K562 (cell line): ENCODE data around the gene FBXO48. TPM values are rescaled to one million over a fixed set of nuclear protein-coding genes. Genes with fewer than 3 reads are reported as not detected.

Source experiments
- ADNP ChIP-seq: fragments of 200-800 bp; sonication (Bioruptor generic); IDR thresholded peaks from 2 replicates; pipeline ENCODE4 v1.6.1; 2016; ENCODE audit warnings: missing genetic modification characterization, missing compliant biosample characterization
- ARHGAP35 ChIP-seq: fragments of 450-650 bp; IDR thresholded peaks from 2 replicates; pipeline ENCODE4 v1.6.1; 2018; ENCODE audit not compliant: partially characterized antibody
- ASH1L ChIP-seq: fragments of 450-650 bp; IDR thresholded peaks from 2 replicates; pipeline ENCODE4 v1.6.1; 2018; ENCODE audit warnings: borderline replicate concordance, mild to moderate bottlenecking, low read depth; ENCODE audit not compliant: partially characterized antibody
- E2F3 ChIP-seq: fragments of 250-450 bp; sonication (Bioruptor Pico); IDR thresholded peaks from 2 replicates; pipeline ENCODE4 v1.4.0; 2020; ENCODE audit warnings: mild to moderate bottlenecking
- HCFC1 ChIP-seq: IDR thresholded peaks from 2 replicates; pipeline ENCODE4 v1.6.1; 2012; ENCODE audit warnings: low read depth, low read length, improper control_type of control experiment
- KAT8 ChIP-seq: fragments of 450-650 bp; IDR thresholded peaks from 2 replicates; pipeline ENCODE4 v1.6.1; 2016; ENCODE audit warnings: low read depth, mild to moderate bottlenecking
- MED1 ChIP-seq: sonication (generic); formaldehyde crosslinking; IDR thresholded peaks from 2 replicates; pipeline ENCODE4 v1.8.1; 2023; ENCODE audit warnings: missing genetic modification reagents, borderline replicate concordance
- NCOA1 ChIP-seq: fragments of 450-650 bp; IDR thresholded peaks from 2 replicates; pipeline ENCODE4 v1.6.1; 2016; ENCODE audit warnings: low read depth
- NFE2 ChIP-seq: IDR thresholded peaks from 2 replicates; pipeline ENCODE4 v1.6.1; 2014; ENCODE audit warnings: antibody characterized with exemption, low read depth
- SETDB1 ChIP-seq: IDR thresholded peaks from one replicate; pipeline ENCODE4 v1.6.1; 2012; ENCODE audit warnings: low read length, control low read depth, inconsistent platforms
- TBL1XR1 ChIP-seq, 2 experiments: IDR thresholded peaks; 2 replicates each; pipeline ENCODE4 v1.6.1; 2012; ENCODE audit warnings: improper control_type of control experiment in 2 of 2, low read length in 2 of 2, mild to moderate bottlenecking in 1 of 2
- ZFX ChIP-seq: sonication (generic); formaldehyde crosslinking; IDR thresholded peaks from 2 replicates; pipeline ENCODE4 v1.8.0; 2022; ENCODE audit warnings: mild to moderate bottlenecking, missing genetic modification reagents, moderate library complexity
- ZNF695 ChIP-seq: fragments of 450-650 bp; formaldehyde crosslinking; IDR thresholded peaks from 2 replicates; pipeline ENCODE4 v1.4.0; 2020; ENCODE audit warnings: mild to moderate bottlenecking, moderate library complexity
- ZNF75A ChIP-seq: fragments of 450-650 bp; formaldehyde crosslinking; IDR thresholded peaks from 2 replicates; pipeline ENCODE4 v1.4.0; 2020; ENCODE audit warnings: mild to moderate bottlenecking
- ZNF780A ChIP-seq: fragments of 250-450 bp; sonication (Bioruptor Pico); IDR thresholded peaks from 2 replicates; pipeline ENCODE4 v1.5.0; 2021; ENCODE audit warnings: mild to moderate bottlenecking
- polyA plus RNA-seq, 8 experiments: library from polyadenylated mRNA; depleted of rRNA in 4 of 8; stranded (reverse) in 5 of 8; unstranded in 3 of 8; fragments of >200 nt; fragmentation: Nextera tagmentation in 2 of 8; fragmentation: Illumina TruSeq in 1 of 8; extraction: Ambion mirVana in 2 of 8; extraction: Trizol in 1 of 8; gene quantifications; 2 replicates each; pipeline versions ENCODE4 v1.2.1 to v1.2.3, GENCODE V29; 2011 to 2014; ENCODE audit warnings: inconsistent platforms in 1 of 8, missing spikeins in 1 of 8
- total RNA-seq, 7 experiments: library from RNA; depleted of rRNA in 6 of 7; stranded (reverse); fragments of >200 nt in 6 of 7; fragmentation: Illumina TruSeq in 2 of 7; extraction: Trizol in 2 of 7; gene quantifications; 2 replicates each; pipeline versions ENCODE4 v1.2.1 to v1.2.3, GENCODE V29; 2011 to 2021; ENCODE audit warnings: low replicate concordance in 1 of 7
- TF ChIP-seq, protein P1 (sequence below): fragments of 450-650 bp; IDR thresholded peaks from 2 replicates; pipeline ENCODE4 v1.6.1; 2016; ENCODE audit warnings: mild to moderate bottlenecking
- TF ChIP-seq, protein P2 (sequence below), 2 experiments: fragments of 450-650 bp in 1 of 2; sonication (generic) in 1 of 2; formaldehyde crosslinking in 1 of 2; IDR thresholded peaks; 2 replicates each; pipeline versions ENCODE4 v1.7.1 to v1.9.0; 2016 to 2022; ENCODE audit warnings: inconsistent platforms in 1 of 2, mild to moderate bottlenecking in 1 of 2, missing genetic modification reagents in 1 of 2

The FBXO48 gene
- total and polyA plus RNA-seq, 9 of the 15 experiments (the other 6 are each of a cell fraction or from before 2014, with no cell fraction given): 0.36 to 1.8 (median 0.73) TPM

- TF ChIP-seq NCOA1: no peak; the same call in 1 of the 2 replicates
- no peak for TF ChIP-seq MED1 (CRISPR knock-in tag)
- TF ChIP-seq HCFC1: no peak
- TF ChIP-seq ZFX (CRISPR knock-in tag): no peak
- no peak for TF ChIP-seq SETDB1
- TF ChIP-seq, protein P1, sequence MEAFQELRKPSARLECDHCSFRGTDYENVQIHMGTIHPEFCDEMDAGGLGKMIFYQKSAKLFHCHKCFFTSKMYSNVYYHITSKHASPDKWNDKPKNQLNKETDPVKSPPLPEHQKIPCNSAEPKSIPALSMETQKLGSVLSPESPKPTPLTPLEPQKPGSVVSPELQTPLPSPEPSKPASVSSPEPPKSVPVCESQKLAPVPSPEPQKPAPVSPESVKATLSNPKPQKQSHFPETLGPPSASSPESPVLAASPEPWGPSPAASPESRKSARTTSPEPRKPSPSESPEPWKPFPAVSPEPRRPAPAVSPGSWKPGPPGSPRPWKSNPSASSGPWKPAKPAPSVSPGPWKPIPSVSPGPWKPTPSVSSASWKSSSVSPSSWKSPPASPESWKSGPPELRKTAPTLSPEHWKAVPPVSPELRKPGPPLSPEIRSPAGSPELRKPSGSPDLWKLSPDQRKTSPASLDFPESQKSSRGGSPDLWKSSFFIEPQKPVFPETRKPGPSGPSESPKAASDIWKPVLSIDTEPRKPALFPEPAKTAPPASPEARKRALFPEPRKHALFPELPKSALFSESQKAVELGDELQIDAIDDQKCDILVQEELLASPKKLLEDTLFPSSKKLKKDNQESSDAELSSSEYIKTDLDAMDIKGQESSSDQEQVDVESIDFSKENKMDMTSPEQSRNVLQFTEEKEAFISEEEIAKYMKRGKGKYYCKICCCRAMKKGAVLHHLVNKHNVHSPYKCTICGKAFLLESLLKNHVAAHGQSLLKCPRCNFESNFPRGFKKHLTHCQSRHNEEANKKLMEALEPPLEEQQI: no peak
- TF ChIP-seq, protein P2, sequence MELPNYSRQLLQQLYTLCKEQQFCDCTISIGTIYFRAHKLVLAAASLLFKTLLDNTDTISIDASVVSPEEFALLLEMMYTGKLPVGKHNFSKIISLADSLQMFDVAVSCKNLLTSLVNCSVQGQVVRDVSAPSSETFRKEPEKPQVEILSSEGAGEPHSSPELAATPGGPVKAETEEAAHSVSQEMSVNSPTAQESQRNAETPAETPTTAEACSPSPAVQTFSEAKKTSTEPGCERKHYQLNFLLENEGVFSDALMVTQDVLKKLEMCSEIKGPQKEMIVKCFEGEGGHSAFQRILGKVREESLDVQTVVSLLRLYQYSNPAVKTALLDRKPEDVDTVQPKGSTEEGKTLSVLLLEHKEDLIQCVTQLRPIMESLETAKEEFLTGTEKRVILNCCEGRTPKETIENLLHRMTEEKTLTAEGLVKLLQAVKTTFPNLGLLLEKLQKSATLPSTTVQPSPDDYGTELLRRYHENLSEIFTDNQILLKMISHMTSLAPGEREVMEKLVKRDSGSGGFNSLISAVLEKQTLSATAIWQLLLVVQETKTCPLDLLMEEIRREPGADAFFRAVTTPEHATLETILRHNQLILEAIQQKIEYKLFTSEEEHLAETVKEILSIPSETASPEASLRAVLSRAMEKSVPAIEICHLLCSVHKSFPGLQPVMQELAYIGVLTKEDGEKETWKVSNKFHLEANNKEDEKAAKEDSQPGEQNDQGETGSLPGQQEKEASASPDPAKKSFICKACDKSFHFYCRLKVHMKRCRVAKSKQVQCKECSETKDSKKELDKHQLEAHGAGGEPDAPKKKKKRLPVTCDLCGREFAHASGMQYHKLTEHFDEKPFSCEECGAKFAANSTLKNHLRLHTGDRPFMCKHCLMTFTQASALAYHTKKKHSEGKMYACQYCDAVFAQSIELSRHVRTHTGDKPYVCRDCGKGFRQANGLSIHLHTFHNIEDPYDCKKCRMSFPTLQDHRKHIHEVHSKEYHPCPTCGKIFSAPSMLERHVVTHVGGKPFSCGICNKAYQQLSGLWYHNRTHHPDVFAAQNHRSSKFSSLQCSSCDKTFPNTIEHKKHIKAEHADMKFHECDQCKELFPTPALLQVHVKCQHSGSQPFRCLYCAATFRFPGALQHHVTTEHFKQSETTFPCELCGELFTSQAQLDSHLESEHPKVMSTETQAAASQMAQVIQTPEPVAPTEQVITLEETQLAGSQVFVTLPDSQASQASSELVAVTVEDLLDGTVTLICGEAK (IDR thresholded peaks at IDR 0.05): no peak
- TF ChIP-seq, protein P2 (CRISPR knock-in tag; IDR thresholded peaks at IDR 0.05): no peak
- TF ChIP-seq NFE2: peak; percentile 74
- TF ChIP-seq ASH1L: no peak
- TF ChIP-seq E2F3 (CRISPR knock-in tag): no peak
- TF ChIP-seq ARHGAP35: no peak
- no peak for TF ChIP-seq KAT8
- 0 out of 4 replicates have a peak, but pooled peaks of 1 of the 2 experiments have one; percentile 25 for TF ChIP-seq TBL1XR1 (IDR thresholded peaks at IDR 0.05; ENCODE audit: low read length in 2 of 2)
- no peak for TF ChIP-seq ZNF75A (CRISPR knock-in tag)
- no peak for TF ChIP-seq ZNF780A
- no peak for TF ChIP-seq ADNP
- no peak for TF ChIP-seq ZNF695 (CRISPR knock-in tag)
These were observed 43.0 kb downstream of the FBXO48 start (continued) for GRCh38 chr2:68423966-68424650.
